Thymus (tissue), 11 donors: ENCODE data around the gene MECR. TPM values are rescaled to one million over a fixed set of nuclear protein-coding genes. Genes with fewer than 3 reads are reported as not detected.

Source experiments
- DNase-seq, 9 donors: peaks; one replicate each; pipeline ENCODE4 v3.0.0-alpha.2; 2013; ENCODE audit warnings: low spot score in 9 of 9, low read depth in 6 of 9, missing footprints in 1 of 9
- H3K27ac ChIP-seq, 2 donors: one replicate each; pipeline ENCODE4 v1.5.1; 2013; ENCODE audit warnings: control low read depth in 1 of 2, low read depth in 1 of 2, low read length in 1 of 2, mild to moderate bottlenecking in 1 of 2, moderate library complexity in 1 of 2
- H3K27me3 ChIP-seq, 2 donors: one replicate each; pipeline ENCODE4 v1.5.1; 2013; ENCODE audit warnings: low read length in 1 of 2; ENCODE audit not compliant: control insufficient read depth in 2 of 2, insufficient read depth in 1 of 2
- H3K36me3 ChIP-seq, 2 donors: one replicate each; pipeline ENCODE4 v1.5.1; 2013; ENCODE audit warnings: low read length in 1 of 2, mild to moderate bottlenecking in 1 of 2, moderate library complexity in 1 of 2; ENCODE audit not compliant: control insufficient read depth in 2 of 2, insufficient read depth in 2 of 2
- H3K4me1 ChIP-seq, 2 donors: one replicate each; pipeline ENCODE4 v1.5.1; 2013; ENCODE audit warnings: low read length in 2 of 2; ENCODE audit not compliant: control insufficient read depth in 2 of 2, insufficient read depth in 2 of 2
- H3K4me3 ChIP-seq, 2 donors: one replicate each; pipeline ENCODE4 v1.5.1; 2013; ENCODE audit warnings: low read length in 2 of 2, control low read depth in 1 of 2, mild to moderate bottlenecking in 1 of 2
- H3K9me3 ChIP-seq, 2 donors: one replicate each; pipeline ENCODE4 v1.5.1; 2013; ENCODE audit warnings: low read length in 1 of 2, mild to moderate bottlenecking in 1 of 2; ENCODE audit not compliant: control insufficient read depth in 2 of 2, insufficient read depth in 1 of 2
- WGBS: extraction: QIAGEN DNeasy Blood & Tissue Kit; methylation state at CpG from one replicate; pipeline ENCODE4 v1.1.7; 2013; 5-methylcytosine and 5-hydroxymethylcytosine counted together
- polyA plus RNA-seq: library from polyadenylated mRNA; stranded (reverse); fragments of 200-250 nt; gene quantifications from one replicate; pipeline ENCODE4 v1.2.3, GENCODE V29; 2013
- total RNA-seq: library from RNA; stranded (reverse); fragments of 120-200 nt; gene quantifications from one replicate; pipeline ENCODE4 v1.2.4, GENCODE V29; 2013
- donor health status: healthy.

Gene MECR
- total and polyA plus RNA-seq, 2 donors: 14.3 to 16.5 TPM

DNA sequence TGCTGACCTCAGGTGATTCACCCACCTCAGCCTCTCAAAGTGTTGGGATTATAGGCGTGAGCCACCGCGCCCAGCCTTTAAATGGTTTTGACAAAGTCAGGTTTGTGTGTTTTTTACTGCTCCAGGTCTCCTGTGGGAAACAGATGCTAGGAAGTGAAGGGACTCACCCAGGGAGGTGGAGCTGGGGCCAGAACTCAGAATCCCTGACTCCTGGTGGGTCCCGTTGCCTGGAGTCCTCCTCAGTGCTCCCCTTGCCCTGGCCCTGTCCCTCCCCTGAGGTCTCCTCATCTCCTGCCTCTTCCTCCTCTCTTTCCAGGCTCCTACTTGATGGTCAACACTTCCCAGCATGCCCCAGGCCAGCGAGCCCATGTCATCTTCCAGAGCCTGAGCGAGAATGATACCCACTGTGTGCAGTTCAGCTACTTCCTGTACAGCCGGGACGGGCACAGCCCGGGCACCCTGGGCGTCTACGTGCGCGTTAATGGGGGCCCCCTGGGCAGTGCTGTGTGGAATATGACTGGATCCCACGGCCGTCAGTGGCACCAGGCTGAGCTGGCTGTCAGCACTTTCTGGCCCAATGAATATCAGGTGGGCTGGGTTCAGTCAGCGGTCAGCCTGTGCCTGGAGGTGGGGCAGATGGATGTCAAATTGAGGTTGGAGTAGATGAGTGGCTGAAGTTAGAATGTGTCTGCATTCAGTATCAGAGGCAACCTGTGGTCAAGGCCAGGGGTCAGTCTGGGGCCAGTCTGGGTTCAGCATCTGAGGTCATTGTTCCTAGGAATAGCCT is 27.6 kb upstream of the MECR start:
- WGBS: 90% methylated on average over 16 of the region's 16 CpGs
- Histone ChIP-seq H3K27me3 (peaks cover 27 to 40% of the 10 kb centered on the region in 2 donors), H3K27ac (no peak overlapping the region), H3K4me3 (no peak overlapping the region), H3K36me3 (no peaks in the 10 kb centered on the region), H3K9me3 (no peaks in the 10 kb centered on the region), H3K4me1 (peaks cover 4 to 57% of the 10 kb centered on the region in 2 donors)
- no peak for DNase-seq

GRCh38 chr1:29256979-29257804 is 26.5 kb upstream of the MECR start:
- H3K27me3 ChIP-seq: peaks cover 27 to 40% of the 10 kb centered on the region in 2 donors
- no peak overlapping the region for H3K4me3 ChIP-seq
- H3K4me1 ChIP-seq: peaks cover 4 to 66% of the 10 kb centered on the region in 2 donors
- WGBS: 76% methylated on average over 11 of the region's 11 CpGs
- DNase-seq: no peak
- H3K9me3 ChIP-seq: no peaks in the 10 kb centered on the region
- peak overlapping the region in 1 of 2 donors; percentile 28 for H3K27ac ChIP-seq
- no peaks in the 10 kb centered on the region for H3K36me3 ChIP-seq

DNA sequence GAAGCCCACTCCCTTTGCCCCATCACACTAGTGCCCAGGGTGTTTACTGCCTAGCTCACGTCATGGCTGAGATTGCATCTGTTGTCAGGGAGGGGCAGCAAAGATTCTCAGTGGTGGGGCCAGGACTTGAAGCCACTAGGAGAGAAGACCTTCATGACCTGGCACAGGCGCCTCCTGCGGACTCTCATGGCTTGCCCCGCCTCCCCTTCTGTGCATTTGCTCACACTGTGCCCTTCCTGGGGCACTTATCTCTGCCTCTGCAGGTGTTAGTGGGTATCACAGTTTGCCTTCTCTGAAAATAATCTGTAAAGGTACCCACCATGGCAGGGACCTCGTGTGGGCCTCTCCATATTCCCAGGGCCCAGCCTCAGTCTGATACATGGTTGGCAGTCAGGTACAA is 25.7 kb upstream of the MECR start:
- Histone ChIP-seq H3K36me3 (no peaks in the 10 kb centered on the region), H3K4me1 (peaks cover 4 to 69% of the 10 kb centered on the region in 2 donors), H3K9me3 (peaks cover 0 to 7% of the 10 kb centered on the region in 2 donors), H3K27ac (peak overlapping the region in 1 of 2 donors; percentile 28), H3K27me3 (peaks cover 27 to 38% of the 10 kb centered on the region in 2 donors), H3K4me3 (no peak overlapping the region)
- DNase-seq: peak in 2 of 9 donors; percentile 44 to 69
- 71% methylated on average over 5 of the region's 5 CpGs for WGBS

DNA sequence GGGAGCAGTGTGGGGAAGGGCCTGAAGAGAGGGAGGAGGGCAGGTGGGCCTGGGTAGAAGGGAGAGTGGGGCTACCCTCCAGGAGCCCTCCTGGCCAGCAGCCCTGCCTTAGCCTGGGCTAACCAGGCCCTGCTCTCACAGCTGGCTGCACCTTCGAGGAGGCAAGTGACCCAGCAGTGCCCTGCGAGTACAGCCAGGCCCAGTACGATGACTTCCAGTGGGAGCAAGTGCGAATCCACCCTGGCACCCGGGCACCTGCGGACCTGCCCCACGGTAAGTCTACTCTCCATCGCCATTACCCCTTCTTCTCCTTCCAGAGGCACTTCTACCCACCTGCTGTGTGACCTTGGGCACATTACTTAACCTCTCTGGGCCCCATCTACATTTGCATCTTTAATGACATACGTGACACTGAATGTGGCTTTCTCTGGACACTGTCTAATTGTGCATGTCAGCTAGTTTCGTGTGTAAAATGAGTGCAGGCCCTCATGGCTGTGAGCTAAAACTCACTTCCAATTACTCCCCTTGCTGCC is 24.5 kb upstream of the MECR start:
- no peak for DNase-seq
- Histone ChIP-seq H3K36me3 (no peaks in the 10 kb centered on the region), H3K4me1 (peaks cover 4 to 67% of the 10 kb centered on the region in 2 donors), H3K27me3 (peaks cover 18 to 26% of the 10 kb centered on the region in 2 donors), H3K27ac (no peak overlapping the region), H3K9me3 (peaks cover 0 to 7% of the 10 kb centered on the region in 2 donors), H3K4me3 (no peak overlapping the region)
- WGBS: 94% methylated on average over 10 of the region's 10 CpGs

- peaks cover 12 to 18% of the 10 kb centered on the region in 2 donors for H3K27me3 ChIP-seq
- peaks cover 4 to 71% of the 10 kb centered on the region in 2 donors for H3K4me1 ChIP-seq
- DNase-seq: no peak
- 98% methylated on average over 7 of the region's 7 CpGs for WGBS
- H3K27ac ChIP-seq: no peak overlapping the region
- no peaks in the 10 kb centered on the region for H3K36me3 ChIP-seq
- no peak overlapping the region for H3K4me3 ChIP-seq
- H3K9me3 ChIP-seq: peaks cover 0 to 7% of the 10 kb centered on the region in 2 donors
Measured at GRCh38 chr1:29254346-29254745, 23.6 kb upstream of the MECR start.

GRCh38 chr1:29253180-29253579 is 22.4 kb upstream of the MECR start:
- Histone ChIP-seq H3K27me3 (peaks cover 2 to 6% of the 10 kb centered on the region in 2 donors), H3K4me1 (peaks cover 3 to 71% of the 10 kb centered on the region in 2 donors), H3K36me3 (no peaks in the 10 kb centered on the region), H3K27ac (peak overlapping the region in 1 of 2 donors; percentile 86), H3K4me3 (no peak overlapping the region), H3K9me3 (peaks cover 0 to 7% of the 10 kb centered on the region in 2 donors)
- 96% methylated on average over 3 of the region's 3 CpGs for WGBS
- no peak for DNase-seq

- peaks cover 0 to 7% of the 10 kb centered on the region in 2 donors for H3K9me3 ChIP-seq
- peaks cover 3 to 65% of the 10 kb centered on the region in 2 donors for H3K4me1 ChIP-seq
- H3K4me3 ChIP-seq: no peak overlapping the region
- peaks cover 0 to 1% of the 10 kb centered on the region in 2 donors for H3K27me3 ChIP-seq
- H3K36me3 ChIP-seq: no peaks in the 10 kb centered on the region
- DNase-seq: no peak
- H3K27ac ChIP-seq: peak overlapping the region in 1 of 2 donors; percentile 10
- 93% methylated on average over 8 of the region's 8 CpGs for WGBS
Measured at GRCh38 chr1:29251164-29252124, 20.7 kb upstream of the MECR start.

- peak overlapping the region in 1 of 2 donors; percentile 78 for H3K27ac ChIP-seq
- peaks cover 0 to 7% of the 10 kb centered on the region in 2 donors for H3K9me3 ChIP-seq
- H3K36me3 ChIP-seq: no peaks in the 10 kb centered on the region
- no peaks in the 10 kb centered on the region for H3K27me3 ChIP-seq
- DNase-seq: no peak
- H3K4me3 ChIP-seq: no peak overlapping the region
- H3K4me1 ChIP-seq: peaks cover 3 to 62% of the 10 kb centered on the region in 2 donors
- WGBS: 97% methylated on average over 2 of the region's 2 CpGs
Measured at GRCh38 chr1:29249951-29250581, 19.3 kb upstream of the MECR start.
